ENCODE results near the gene RNF41. TPM values are rescaled to one million over a fixed set of nuclear protein-coding genes. Genes with fewer than 3 reads are reported as not detected.
A peak's percentile ranks its signal among the peaks of the same experiment; 100 is the strongest.
"Not testable (repeated sequence)": the region's sequence is repeated elsewhere in the genome, so short reads cannot be mapped to it uniquely, and the experiment has no call there.

Gene RNF41
- total and polyA plus RNA-seq, 7 experiments from 2014 or later = 29.4 to 45.8 (median 43.1) TPM

- peak within 1 kb of the TSS; percentile 98 for H3K27ac ChIP-seq (ENCODE audit: low read depth, low read length)
- H3K4me1 Mint-ChIP-seq = peaks cover 31 to 59% (median 54%) of the 10 kb centered on the region in 7 donors
- intact Hi-C loops (cut with micrococcal nuclease) = loop anchor here (1.0 to 5.0 kb wide), 8 partner anchors 31 to 203 kb away; partner anchors contain the start of genes SMARCC2 (in 2 of the 2), ZC3H10 (in 2 of the 2), NABP2 (in 1 of the 2) and RAB5B (in 1 of the 2)
- peak within 1 kb of the TSS; percentile 94 to 99 (median 96) for H3K4me3 Mint-ChIP-seq
- peak within 1 kb of the TSS; percentile 88 to 99 (median 97) for H3K27ac Mint-ChIP-seq
- peak within 1 kb of the TSS; percentile 89 for H3K4me3 ChIP-seq (ENCODE audit: low read length)
- peak; percentile 91 for ATAC-seq
- H3K4me1 ChIP-seq (ENCODE audit: control insufficient read depth in 2 of 2, insufficient read depth in 2 of 2, low read length in 2 of 2) = peaks cover 24 to 26% of the 10 kb centered on the region in 2 donors
- H3K36me3 ChIP-seq (ENCODE audit: control insufficient read depth in 2 of 3, insufficient read depth in 3 of 3, low read length in 3 of 3) = peaks cover 4 to 39% (median 20%) of the 10 kb centered on the region in 3 experiments
- ChIA-PET CTCF (interaction anchor here (1.0 to 3.8 kb wide), 6 partner anchors 18 to 306 kb away, joined by 3 to 15 read pairs (median 6); partner anchors contain the start of genes ESYT1 and ZC3H10), POLR2A (interaction anchor here (0.7 to 12.7 kb wide), 12 partner anchors 9 to 1267 kb away, joined by 3 to 161 read pairs (median 8); partner anchors contain the start of genes CNPY2, DGKA, ESYT1 and RNF41)
- no peaks in the 10 kb centered on the region for H3K27me3 ChIP-seq (ENCODE audit: control insufficient read depth in 2 of 2, insufficient read depth in 2 of 2, low read length in 2 of 2)
- H3K9me3 Mint-ChIP-seq = no peaks in the 10 kb centered on the region
- H3K9me3 ChIP-seq (ENCODE audit: control insufficient read depth in 2 of 3, low read length in 3 of 3) = no peaks in the 10 kb centered on the region
- peaks cover 0 to 42% (median 10%) of the 10 kb centered on the region in 5 donors for H3K36me3 Mint-ChIP-seq
- H3K27me3 Mint-ChIP-seq = no peaks in the 10 kb centered on the region
- DNase-seq = peak; percentile 58 to 97 (median 89)
Observed at GRCh38 chr12:56158029-56158925, 63.4 kb downstream of the RNF41 start, which contains the start of gene MYL6. Gene MYL6, plus strand, starts transcription at chr12:56158359. Its CDS starts 43 bp downstream, at chr12:56158402.

GRCh38 chr12:56157201-56158028 is 64.3 kb downstream of the RNF41 start:
- DNase-seq (peak; percentile 26 to 75 (median 67)), ATAC-seq (peak; percentile 49)
- H3K4me3 Mint-ChIP-seq = peak overlapping the region; percentile 94 to 99 (median 96)
- H3K4me1 Mint-ChIP-seq = peaks cover 31 to 62% (median 57%) of the 10 kb centered on the region in 7 donors
- H3K4me1 ChIP-seq (ENCODE audit: control insufficient read depth in 2 of 2, insufficient read depth in 2 of 2, low read length in 2 of 2) = peaks cover 30 to 33% of the 10 kb centered on the region in 2 donors
- H3K36me3 Mint-ChIP-seq = peaks cover 0 to 40% (median 10%) of the 10 kb centered on the region in 5 donors
- H3K4me3 ChIP-seq (ENCODE audit: low read length) = peak overlapping the region; percentile 83
- peak overlapping the region; percentile 88 to 99 (median 97) for H3K27ac Mint-ChIP-seq
- intact Hi-C loops (cut with micrococcal nuclease) = loop anchor here (1.0 to 5.0 kb wide), 9 partner anchors 19 to 203 kb away; partner anchors contain the start of genes SMARCC2 (in 2 of the 2), ZC3H10 (in 2 of the 2), NABP2 (in 1 of the 2) and RAB5B (in 1 of the 2)
- peaks cover 4 to 30% (median 14%) of the 10 kb centered on the region in 3 experiments for H3K36me3 ChIP-seq (ENCODE audit: control insufficient read depth in 2 of 3, insufficient read depth in 3 of 3, low read length in 3 of 3)
- CTCF ChIA-PET = interaction anchor here (1.8 to 3.8 kb wide), 2 partner anchors 32 to 38 kb away, joined by 5 to 15 read pairs; partner anchors contain the start of genes SMARCC2 and ZC3H10
- peak overlapping the region; percentile 98 for H3K27ac ChIP-seq (ENCODE audit: low read depth, low read length)
- H3K9me3 Mint-ChIP-seq = no peaks in the 10 kb centered on the region
- no peaks in the 10 kb centered on the region for H3K9me3 ChIP-seq (ENCODE audit: control insufficient read depth in 2 of 3, low read length in 3 of 3)
- no peaks in the 10 kb centered on the region for H3K27me3 Mint-ChIP-seq
- POLR2A ChIA-PET = interaction anchor here (0.6 to 12.7 kb wide), 9 partner anchors 10 to 406 kb away, joined by 3 to 161 read pairs (median 4); partner anchors contain the start of genes ESYT1, RPL41, SMARCC2 and ZC3H10
- no peaks in the 10 kb centered on the region for H3K27me3 ChIP-seq (ENCODE audit: control insufficient read depth in 2 of 2, insufficient read depth in 2 of 2, low read length in 2 of 2)

DNA sequence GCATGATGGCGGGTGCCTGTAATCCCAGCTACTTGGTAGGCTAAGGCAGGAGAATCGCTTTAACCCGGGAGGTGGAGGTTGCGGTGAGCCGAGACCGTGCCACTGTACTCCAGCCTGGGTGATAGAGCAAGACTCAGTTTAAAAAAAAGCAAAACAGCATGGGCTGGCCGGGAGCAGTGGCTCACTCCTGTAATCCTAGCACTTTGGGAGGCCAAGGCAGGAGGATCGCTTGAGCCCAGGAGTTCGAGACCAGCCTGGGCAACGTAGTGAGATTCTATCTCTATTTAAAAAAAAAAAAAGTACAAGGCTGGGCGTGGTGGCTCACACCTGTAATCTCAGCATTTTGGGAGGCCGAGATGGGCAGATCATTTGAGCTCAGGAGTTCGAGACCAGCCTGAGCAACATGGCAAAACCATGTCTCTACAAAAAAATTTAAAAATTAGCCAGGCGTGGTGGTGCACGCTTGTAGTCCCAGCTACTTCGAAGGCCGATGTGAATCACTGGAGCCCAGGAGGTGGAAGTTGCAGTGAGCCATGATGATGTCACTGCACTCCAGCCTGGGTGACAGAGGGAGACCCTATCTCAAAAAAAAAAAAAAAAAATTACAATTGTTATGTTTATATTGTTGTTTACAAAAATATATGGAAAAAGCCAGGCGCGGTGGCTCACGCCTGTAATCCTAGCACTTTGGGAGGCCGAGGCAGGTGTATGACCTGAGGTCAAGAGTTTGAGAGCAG is 65.1 kb downstream of the RNF41 start:
- H3K27me3 Mint-ChIP-seq; DNase-seq; H3K9me3 ChIP-seq (ENCODE audit: control insufficient read depth in 2 of 3, low read length in 3 of 3); H3K27me3 ChIP-seq (ENCODE audit: control insufficient read depth in 2 of 2, insufficient read depth in 2 of 2, low read length in 2 of 2); H3K9me3 Mint-ChIP-seq; H3K4me3 ChIP-seq (ENCODE audit: low read length); ATAC-seq: not testable (repeated sequence)
- peaks cover 4 to 22% (median 9%) of the 10 kb centered on the region in 3 experiments for H3K36me3 ChIP-seq (ENCODE audit: control insufficient read depth in 2 of 3, insufficient read depth in 3 of 3, low read length in 3 of 3)
- Mint-ChIP-seq H3K36me3 (peaks cover 0 to 40% (median 10%) of the 10 kb centered on the region in 5 donors), H3K27ac (peak overlapping the region; percentile 88 to 99 (median 97)), H3K4me1 (peaks cover 31 to 64% (median 56%) of the 10 kb centered on the region in 7 donors), H3K4me3 (peak overlapping the region; percentile 94 to 99 (median 96))
- H3K4me1 ChIP-seq (ENCODE audit: control insufficient read depth in 2 of 2, insufficient read depth in 2 of 2, low read length in 2 of 2) = peaks cover 32 to 39% of the 10 kb centered on the region in 2 donors
- CTCF ChIA-PET = interaction anchor here (0.6 to 1.8 kb wide), 3 partner anchors 27 to 38 kb away, joined by 3 to 7 read pairs (median 5); partner anchors contain the start of gene SMARCC2
- intact Hi-C loops (cut with micrococcal nuclease) = loop anchor here in 1 of 2 donors (1.0 to 5.0 kb wide), 2 partner anchors 18 to 184 kb away; partner anchors contain the start of gene RAB5B
- H3K27ac ChIP-seq (ENCODE audit: low read depth, low read length) = peak overlapping the region; percentile 98
- POLR2A ChIA-PET = interaction anchor here (0.6 to 12.7 kb wide), 5 partner anchors 19 to 407 kb away, joined by 3 to 161 read pairs (median 3); partner anchors contain the start of genes ESYT1 and ZC3H10

- Histone ChIP-seq H3K27me3 (ENCODE audit: control insufficient read depth in 2 of 2, insufficient read depth in 2 of 2, low read length in 2 of 2) (no peaks in the 10 kb centered on the region), H3K4me1 (ENCODE audit: control insufficient read depth in 2 of 2, insufficient read depth in 2 of 2, low read length in 2 of 2) (peaks cover 35 to 36% of the 10 kb centered on the region in 2 donors), H3K9me3 (ENCODE audit: control insufficient read depth in 2 of 3, low read length in 3 of 3) (no peaks in the 10 kb centered on the region), H3K27ac (ENCODE audit: low read depth, low read length) (no peak overlapping the region), H3K36me3 (ENCODE audit: control insufficient read depth in 2 of 3, insufficient read depth in 3 of 3, low read length in 3 of 3) (peaks cover 0 to 9% (median 0%) of the 10 kb centered on the region in 3 experiments), H3K4me3 (ENCODE audit: low read length) (no peak overlapping the region)
- DNase-seq (no peak), ATAC-seq (no peak)
- Mint-ChIP-seq H3K36me3 (peaks cover 0 to 34% (median 6%) of the 10 kb centered on the region in 5 donors), H3K27me3 (no peaks in the 10 kb centered on the region), H3K27ac (peak overlapping the region in 3 of 9 donors; percentile 10 to 65 (median 31)), H3K4me1 (peaks cover 31 to 64% (median 55%) of the 10 kb centered on the region in 7 donors), H3K9me3 (no peaks in the 10 kb centered on the region), H3K4me3 (peak overlapping the region in 9 of 10 donors; percentile 0 to 56 (median 41))
- CTCF ChIA-PET = interaction anchor here (0.7 to 1.8 kb wide), 4 partner anchors 26 to 176 kb away, joined by 3 to 7 read pairs (median 4); partner anchors contain the start of genes SMARCC2 and ZC3H10
- POLR2A ChIA-PET = interaction anchor here (0.5 to 12.7 kb wide), 7 partner anchors 9 to 140 kb away, joined by 3 to 161 read pairs (median 4); partner anchors contain the start of genes ESYT1, PA2G4 and SMARCC2
- intact Hi-C loops (cut with micrococcal nuclease) = loop anchor here in 1 of 2 donors (5.0 kb wide), 1 partner anchor 183 kb away; the partner anchor contains the start of gene RAB5B
Observed at GRCh38 chr12:56155256-56155845, 66.4 kb downstream of the RNF41 start.

DNA sequence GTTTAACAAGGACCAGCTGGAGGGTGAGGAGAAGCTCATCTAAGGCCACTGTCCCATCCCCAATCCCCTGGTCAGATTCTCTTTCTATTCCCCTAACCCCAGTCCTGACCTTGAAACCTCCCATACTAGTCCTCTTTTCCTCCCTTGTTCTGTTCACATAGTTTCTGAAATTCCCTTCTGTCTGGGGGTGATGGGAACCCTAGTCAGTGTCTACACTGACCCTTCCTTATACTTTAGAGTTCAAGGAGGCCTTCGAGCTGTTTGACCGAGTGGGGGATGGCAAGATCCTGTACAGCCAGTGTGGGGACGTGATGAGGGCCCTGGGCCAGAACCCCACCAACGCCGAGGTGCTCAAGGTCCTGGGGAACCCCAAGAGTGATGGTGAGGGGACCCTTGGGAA is 66.9 kb downstream of the RNF41 start:
- no peaks in the 10 kb centered on the region for H3K27me3 ChIP-seq (ENCODE audit: control insufficient read depth in 2 of 2, insufficient read depth in 2 of 2, low read length in 2 of 2)
- DNase-seq = no peak
- peaks cover 0 to 7% (median 0%) of the 10 kb centered on the region in 3 experiments for H3K36me3 ChIP-seq (ENCODE audit: control insufficient read depth in 2 of 3, insufficient read depth in 3 of 3, low read length in 3 of 3)
- H3K4me1 ChIP-seq (ENCODE audit: control insufficient read depth in 2 of 2, insufficient read depth in 2 of 2, low read length in 2 of 2) = peaks cover 29 to 31% of the 10 kb centered on the region in 2 donors
- intact Hi-C loops (cut with micrococcal nuclease) = loop anchor here (5.0 kb wide), 4 partner anchors 67 to 1692 kb away; partner anchors contain the start of genes CTDSP2 (in 1 of the 2), NABP2 (in 1 of the 2), PYM1 (in 1 of the 2) and RAB5B (in 1 of the 2)
- Mint-ChIP-seq H3K27me3 (no peaks in the 10 kb centered on the region), H3K27ac (peak overlapping the region in 2 of 9 donors; percentile 10 to 31), H3K4me3 (peak overlapping the region in 2 of 10 donors; percentile 32 to 56), H3K4me1 (peaks cover 29 to 64% (median 54%) of the 10 kb centered on the region in 7 donors), H3K36me3 (peaks cover 0 to 31% (median under 1%) of the 10 kb centered on the region in 5 donors), H3K9me3 (no peaks in the 10 kb centered on the region)
- ChIA-PET POLR2A (interaction anchor here (0.5 to 12.7 kb wide), 9 partner anchors 10 to 139 kb away, joined by 3 to 161 read pairs (median 4); partner anchors contain the start of genes ESYT1, PA2G4 and SMARCC2), CTCF (interaction anchor here (0.6 kb wide), 1 partner anchor 199 kb away, joined by 4 read pairs; no protein-coding TSS in a partner anchor)
- H3K9me3 ChIP-seq (ENCODE audit: control insufficient read depth in 2 of 3, low read length in 3 of 3) = no peaks in the 10 kb centered on the region
- no peak overlapping the region for H3K4me3 ChIP-seq (ENCODE audit: low read length)
- no peak for ATAC-seq
- H3K27ac ChIP-seq (ENCODE audit: low read depth, low read length) = no peak overlapping the region

Data from naive thymus-derived CD4-positive, alpha-beta T cell (primary cell).